IMR-90 (cell line): ENCODE data around the gene SPDYE1.

ENCODE experiments used
- CEBPB ChIP-seq: IDR thresholded peaks from 2 replicates; pipeline ENCODE4 v1.6.1; 2012; ENCODE audit warnings: low read depth, low read length, improper control_type of control experiment
- CTCF ChIP-seq: conservative IDR thresholded peaks from 2 replicates; pipeline ENCODE4 v1.5.1; 2012; ENCODE audit warnings: mild to moderate bottlenecking, low read depth, low read length, improper control_type of control experiment
- NFE2L2 ChIP-seq: fragments of 150-350 bp; IDR thresholded peaks from 2 replicates; pipeline ENCODE4 v1.6.1; 2016; ENCODE audit warnings: low read depth, mild to moderate bottlenecking, low read length
- POLR2A ChIP-seq: IDR thresholded peaks from 2 replicates; pipeline ENCODE4 v1.6.1; 2012; ENCODE audit warnings: mild to moderate bottlenecking, low read depth, low read length
- RAD21 ChIP-seq: IDR thresholded peaks from 2 replicates; pipeline ENCODE4 v1.6.1; 2012; ENCODE audit warnings: low read length, improper control_type of control experiment
- RFX5 ChIP-seq: IDR thresholded peaks from 2 replicates; pipeline ENCODE4 v1.8.0; 2012; ENCODE audit warnings: low read depth, mild to moderate bottlenecking, low read length, moderate library complexity

GRCh38 chr7:44044315-44045225 lies 46.9 kb downstream of the SPDYE1 start, which contains the start of gene DBNL:
- TF ChIP-seq CTCF = no peak
- no peak; the same call in 1 of the 2 replicates for TF ChIP-seq RFX5
- TF ChIP-seq CEBPB = no peak
- no peak; the same call in 1 of the 2 replicates for TF ChIP-seq POLR2A
- TF ChIP-seq RAD21 = no peak
- no peak for TF ChIP-seq NFE2L2
